A673 (cell line): Measurements from ENCODE around the gene PNPLA2.

Experiments used
- CTCF ChIP-seq: fragments of 300-800, 200-600 bp; sonication (generic); conservative IDR thresholded peaks from 2 replicates; pipeline ENCODE4 v1.5.1; 2017; ENCODE audit warnings: low read depth, mild to moderate bottlenecking, antibody characterized with exemption, low read length, moderate library complexity, mixed read lengths
- EZH2 ChIP-seq: fragments of 200-600 bp; sonication (generic); IDR thresholded peaks from 2 replicates; pipeline ENCODE4 v1.6.1; 2017; ENCODE audit warnings: borderline replicate concordance, low read depth, mild to moderate bottlenecking, mixed read lengths, antibody characterized with exemption, low read length; ENCODE audit not compliant: poor library complexity, severe bottlenecking

GRCh38 chr11:830295-831117 lies 11.8 kb downstream of the PNPLA2 start:
- TF ChIP-seq EZH2: no peak
- no peak for TF ChIP-seq CTCF
